Measurements from ENCODE around the gene EIF2B2. TPM values are rescaled to one million over a fixed set of nuclear protein-coding genes. Genes with fewer than 3 reads are reported as not detected.

The EIF2B2 gene
- total and polyA plus RNA-seq, 10 of the 15 experiments (the other 5 are each of a cell fraction or from before 2014, with no cell fraction given) = 17.4 to 168 (median 65.5) TPM

DNA sequence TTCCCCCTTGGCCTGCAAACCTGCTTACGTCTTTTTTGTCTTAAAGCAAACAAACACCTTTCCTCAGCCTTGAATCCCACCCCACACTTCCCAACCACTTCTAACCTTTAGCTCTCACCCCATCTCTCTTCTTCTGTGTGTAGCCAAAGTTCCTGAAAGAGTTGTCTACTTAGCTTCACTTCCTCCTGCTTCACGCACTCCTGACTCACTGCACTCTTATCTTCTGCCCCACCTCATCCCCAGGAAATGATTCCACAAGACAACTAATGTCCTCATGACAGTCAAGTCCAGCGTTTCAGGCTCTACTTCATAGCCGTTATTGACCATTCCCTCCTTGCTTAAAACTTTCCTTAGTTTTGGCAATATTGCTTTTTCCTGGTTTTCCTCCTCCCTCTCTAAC lies 22.4 kb downstream of the EIF2B2 start:
- FAIRE-seq = no peak
- TF ChIP-seq STAT1 (conservative IDR thresholded peaks at IDR 0.05) (no peak), EED (IDR thresholded peaks at IDR 0.05; ENCODE audit: low read depth) (no peak), SMAD5 (IDR thresholded peaks at IDR 0.05; ENCODE audit: low read depth) (no peak), JUNB (IDR thresholded peaks at IDR 0.05) (no peak), GABPA (IDR thresholded peaks at IDR 0.05; ENCODE audit: low read depth) (no peak), MXI1 (IDR thresholded peaks at IDR 0.05; ENCODE audit: low read depth, low read length) (no peak), BRCA1 (IDR thresholded peaks at IDR 0.05; ENCODE audit: low read depth, low read length) (no peak), NFIC (IDR thresholded peaks at IDR 0.05; ENCODE audit: low read depth, low read length) (no peak), STAT3 (IDR thresholded peaks at IDR 0.05; ENCODE audit: low read depth, low read length) (no peak), MEF2B (IDR thresholded peaks at IDR 0.05; ENCODE audit: partially characterized antibody, poor library complexity, severe bottlenecking) (no peak), CBX5 (IDR thresholded peaks at IDR 0.05; ENCODE audit: low read depth) (no peak)
- TF ChIP-seq, protein P1, sequence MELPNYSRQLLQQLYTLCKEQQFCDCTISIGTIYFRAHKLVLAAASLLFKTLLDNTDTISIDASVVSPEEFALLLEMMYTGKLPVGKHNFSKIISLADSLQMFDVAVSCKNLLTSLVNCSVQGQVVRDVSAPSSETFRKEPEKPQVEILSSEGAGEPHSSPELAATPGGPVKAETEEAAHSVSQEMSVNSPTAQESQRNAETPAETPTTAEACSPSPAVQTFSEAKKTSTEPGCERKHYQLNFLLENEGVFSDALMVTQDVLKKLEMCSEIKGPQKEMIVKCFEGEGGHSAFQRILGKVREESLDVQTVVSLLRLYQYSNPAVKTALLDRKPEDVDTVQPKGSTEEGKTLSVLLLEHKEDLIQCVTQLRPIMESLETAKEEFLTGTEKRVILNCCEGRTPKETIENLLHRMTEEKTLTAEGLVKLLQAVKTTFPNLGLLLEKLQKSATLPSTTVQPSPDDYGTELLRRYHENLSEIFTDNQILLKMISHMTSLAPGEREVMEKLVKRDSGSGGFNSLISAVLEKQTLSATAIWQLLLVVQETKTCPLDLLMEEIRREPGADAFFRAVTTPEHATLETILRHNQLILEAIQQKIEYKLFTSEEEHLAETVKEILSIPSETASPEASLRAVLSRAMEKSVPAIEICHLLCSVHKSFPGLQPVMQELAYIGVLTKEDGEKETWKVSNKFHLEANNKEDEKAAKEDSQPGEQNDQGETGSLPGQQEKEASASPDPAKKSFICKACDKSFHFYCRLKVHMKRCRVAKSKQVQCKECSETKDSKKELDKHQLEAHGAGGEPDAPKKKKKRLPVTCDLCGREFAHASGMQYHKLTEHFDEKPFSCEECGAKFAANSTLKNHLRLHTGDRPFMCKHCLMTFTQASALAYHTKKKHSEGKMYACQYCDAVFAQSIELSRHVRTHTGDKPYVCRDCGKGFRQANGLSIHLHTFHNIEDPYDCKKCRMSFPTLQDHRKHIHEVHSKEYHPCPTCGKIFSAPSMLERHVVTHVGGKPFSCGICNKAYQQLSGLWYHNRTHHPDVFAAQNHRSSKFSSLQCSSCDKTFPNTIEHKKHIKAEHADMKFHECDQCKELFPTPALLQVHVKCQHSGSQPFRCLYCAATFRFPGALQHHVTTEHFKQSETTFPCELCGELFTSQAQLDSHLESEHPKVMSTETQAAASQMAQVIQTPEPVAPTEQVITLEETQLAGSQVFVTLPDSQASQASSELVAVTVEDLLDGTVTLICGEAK (IDR thresholded peaks at IDR 0.05; ENCODE audit: borderline replicate concordance) = no peak
- TF ChIP-seq, protein P2, sequence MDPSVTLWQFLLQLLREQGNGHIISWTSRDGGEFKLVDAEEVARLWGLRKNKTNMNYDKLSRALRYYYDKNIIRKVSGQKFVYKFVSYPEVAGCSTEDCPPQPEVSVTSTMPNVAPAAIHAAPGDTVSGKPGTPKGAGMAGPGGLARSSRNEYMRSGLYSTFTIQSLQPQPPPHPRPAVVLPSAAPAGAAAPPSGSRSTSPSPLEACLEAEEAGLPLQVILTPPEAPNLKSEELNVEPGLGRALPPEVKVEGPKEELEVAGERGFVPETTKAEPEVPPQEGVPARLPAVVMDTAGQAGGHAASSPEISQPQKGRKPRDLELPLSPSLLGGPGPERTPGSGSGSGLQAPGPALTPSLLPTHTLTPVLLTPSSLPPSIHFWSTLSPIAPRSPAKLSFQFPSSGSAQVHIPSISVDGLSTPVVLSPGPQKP (IDR thresholded peaks at IDR 0.05; ENCODE audit: low read depth, low read length) = no peak
- TF ChIP-seq, protein P3, sequence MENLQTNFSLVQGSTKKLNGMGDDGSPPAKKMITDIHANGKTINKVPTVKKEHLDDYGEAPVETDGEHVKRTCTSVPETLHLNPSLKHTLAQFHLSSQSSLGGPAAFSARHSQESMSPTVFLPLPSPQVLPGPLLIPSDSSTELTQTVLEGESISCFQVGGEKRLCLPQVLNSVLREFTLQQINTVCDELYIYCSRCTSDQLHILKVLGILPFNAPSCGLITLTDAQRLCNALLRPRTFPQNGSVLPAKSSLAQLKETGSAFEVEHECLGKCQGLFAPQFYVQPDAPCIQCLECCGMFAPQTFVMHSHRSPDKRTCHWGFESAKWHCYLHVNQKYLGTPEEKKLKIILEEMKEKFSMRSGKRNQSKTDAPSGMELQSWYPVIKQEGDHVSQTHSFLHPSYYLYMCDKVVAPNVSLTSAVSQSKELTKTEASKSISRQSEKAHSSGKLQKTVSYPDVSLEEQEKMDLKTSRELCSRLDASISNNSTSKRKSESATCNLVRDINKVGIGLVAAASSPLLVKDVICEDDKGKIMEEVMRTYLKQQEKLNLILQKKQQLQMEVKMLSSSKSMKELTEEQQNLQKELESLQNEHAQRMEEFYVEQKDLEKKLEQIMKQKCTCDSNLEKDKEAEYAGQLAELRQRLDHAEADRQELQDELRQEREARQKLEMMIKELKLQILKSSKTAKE (IDR thresholded peaks at IDR 0.05; ENCODE audit: low read depth, poor library complexity, severe bottlenecking) = no peak
- TF ChIP-seq, protein P4, sequence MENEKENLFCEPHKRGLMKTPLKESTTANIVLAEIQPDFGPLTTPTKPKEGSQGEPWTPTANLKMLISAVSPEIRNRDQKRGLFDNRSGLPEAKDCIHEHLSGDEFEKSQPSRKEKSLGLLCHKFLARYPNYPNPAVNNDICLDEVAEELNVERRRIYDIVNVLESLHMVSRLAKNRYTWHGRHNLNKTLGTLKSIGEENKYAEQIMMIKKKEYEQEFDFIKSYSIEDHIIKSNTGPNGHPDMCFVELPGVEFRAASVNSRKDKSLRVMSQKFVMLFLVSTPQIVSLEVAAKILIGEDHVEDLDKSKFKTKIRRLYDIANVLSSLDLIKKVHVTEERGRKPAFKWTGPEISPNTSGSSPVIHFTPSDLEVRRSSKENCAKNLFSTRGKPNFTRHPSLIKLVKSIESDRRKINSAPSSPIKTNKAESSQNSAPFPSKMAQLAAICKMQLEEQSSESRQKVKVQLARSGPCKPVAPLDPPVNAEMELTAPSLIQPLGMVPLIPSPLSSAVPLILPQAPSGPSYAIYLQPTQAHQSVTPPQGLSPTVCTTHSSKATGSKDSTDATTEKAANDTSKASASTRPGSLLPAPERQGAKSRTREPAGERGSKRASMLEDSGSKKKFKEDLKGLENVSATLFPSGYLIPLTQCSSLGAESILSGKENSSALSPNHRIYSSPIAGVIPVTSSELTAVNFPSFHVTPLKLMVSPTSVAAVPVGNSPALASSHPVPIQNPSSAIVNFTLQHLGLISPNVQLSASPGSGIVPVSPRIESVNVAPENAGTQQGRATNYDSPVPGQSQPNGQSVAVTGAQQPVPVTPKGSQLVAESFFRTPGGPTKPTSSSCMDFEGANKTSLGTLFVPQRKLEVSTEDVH (IDR thresholded peaks at IDR 0.05; ENCODE audit: low read depth, partially characterized antibody) = no peak

More for the DNA sequence above, 22.4 kb downstream of the EIF2B2 start:
- Histone ChIP-seq H3K79me2 (ENCODE audit: control insufficient read depth, insufficient read depth, low read length) (no peaks in the 10 kb centered on the region), H3K4me3 (no peak overlapping the region), H3K27me3 (replicated peaks in 1 of 2; ENCODE audit: control insufficient read depth in 2 of 2, insufficient read depth in 2 of 2, low read length in 1 of 2) (no peaks in the 10 kb centered on the region), H3K4me2 (ENCODE audit: control insufficient read depth, insufficient read depth) (no peak overlapping the region), H3K9ac (ENCODE audit: control insufficient read depth, insufficient read depth, low read length) (no peak overlapping the region), H2AFZ (ENCODE audit: control insufficient read depth, low read depth, low read length) (no peak overlapping the region), H3K4me1 (ENCODE audit: control insufficient read depth, insufficient read depth, low read length) (no peaks in the 10 kb centered on the region), H3K27ac (ENCODE audit: control insufficient read depth, insufficient read depth) (no peak overlapping the region), H3K36me3 (ENCODE audit: control insufficient read depth in 2 of 2, insufficient read depth in 2 of 2, low read length in 1 of 2) (peaks cover 1 to 4% of the 10 kb centered on the region in 2 experiments; a peak in 2 of 4 replicates), H4K20me1 (ENCODE audit: control insufficient read depth, insufficient read depth) (no peaks in the 10 kb centered on the region), H3K9me3 (replicated peaks; ENCODE audit: control insufficient read depth, insufficient read depth, low read length) (no peaks in the 10 kb centered on the region)
- WGBS (ENCODE audit: insufficient coverage, insufficient replicate concordance, low lambda C conversion rate, missing lambda C conversion rate) = 62% methylated on average over 4 of the region's 4 CpGs
- no TSS peak for BruUV-seq (replicated peaks)
- ATAC-seq (no peak), DNase-seq (ENCODE audit: low read depth, low spot score) (no peak)
- ChIA-PET RAD21 (ENCODE audit: unreplicated experiment) (interaction anchor here (2.6 kb wide), 1 partner anchor 164 kb away, joined by 5 read pairs; no protein-coding TSS in a partner anchor), SMC1A (ENCODE audit: uncharacterized antibody, unreplicated experiment) (interaction anchor here (0.5 to 1.0 kb wide), 2 partner anchors 78 to 115 kb away, joined by 3 to 4 read pairs; no protein-coding TSS in a partner anchor), CTCF (interaction anchor here (1.6 to 2.8 kb wide), 3 partner anchors 12 to 63 kb away, joined by 3 to 15 read pairs (median 8); no protein-coding TSS in a partner anchor), POLR2A (no interaction called here)
- in situ Hi-C loops (cut with MboI) (no loop called here), intact Hi-C loops (cut with micrococcal nuclease; ENCODE audit: unreplicated experiment) (no loop called here)

All from GM12878 (cell line).